Body of pancreas (tissue), 4 donors: ENCODE data around the gene SEPHS1. TPM values are rescaled to one million over a fixed set of nuclear protein-coding genes. Genes with fewer than 3 reads are reported as not detected.

Experiments
- ATAC-seq: fragments of 150-250 bp; one replicate; pipeline ENCODE4 v1.9.1; 2016
- DNase-seq, 4 donors: peaks; one replicate each; pipeline ENCODE4 v3.0.0-alpha.2; 2019
- H3K27ac ChIP-seq, 4 donors: fragments of 200-600 bp; sonication (generic); 1 replicate in 3 of 4; 2 replicates in 1 of 4; pipeline versions ENCODE4 v1.5.1 to v1.6.1; 2016 to 2019; ENCODE audit warnings: mild to moderate bottlenecking in 1 of 4, mixed read lengths in 1 of 4, moderate library complexity in 1 of 4
- H3K27me3 ChIP-seq, 2 donors: fragments of 200-600 bp; sonication (generic); one replicate each; pipeline ENCODE4 v1.6.0; 2016; ENCODE audit warnings: mild to moderate bottlenecking in 1 of 2
- H3K36me3 ChIP-seq, 2 donors: fragments of 200-600 bp; sonication (generic); replicated peaks in 1 of 2; 2 replicates each; pipeline ENCODE4 v1.5.1; 2016; ENCODE audit warnings: low read depth in 2 of 2; ENCODE audit not compliant: insufficient read depth in 1 of 2
- H3K4me1 ChIP-seq: fragments of 200-600 bp; sonication (generic); one replicate; pipeline ENCODE4 v1.6.0; 2016
- H3K4me3 ChIP-seq, 2 donors: fragments of 200-600 bp; sonication (generic); 1 replicate in 1 of 2; 2 replicates in 1 of 2; pipeline ENCODE4 v1.5.1; 2016 to 2019
- H3K9me3 ChIP-seq, 3 donors: fragments of 200-600 bp; sonication (generic); 1 replicate in 2 of 3; 2 replicates in 1 of 3; pipeline ENCODE4 v1.5.1; 2016
- CTCF ChIP-seq, 7 experiments: fragments of 450-650 bp in 4 of 7; fragments of 200-600 bp in 3 of 7; sonication (generic) in 3 of 7; IDR thresholded peaks; one replicate each; pipeline ENCODE4 v1.5.1; 2016 to 2019; ENCODE audit warnings: antibody characterized with exemption in 7 of 7
- POLR2A ChIP-seq, 3 donors: fragments of 450-650 bp; IDR thresholded peaks; one replicate each; pipeline ENCODE4 v1.6.1; 2016; ENCODE audit warnings: antibody characterized with exemption in 3 of 3, mild to moderate bottlenecking in 2 of 3
- WGBS, 2 donors: methylation state at CpG; one replicate each; pipeline ENCODE4 v1.1.5; 2017; 5-methylcytosine and 5-hydroxymethylcytosine counted together
- intact Hi-C: fragments of 100-400 bp; cut with DNase I; formaldehyde crosslinking; loops from one replicate; pipeline ENCODE4 v1.15.1; 2023
- total RNA-seq, 2 donors: library from RNA; depleted of rRNA; stranded (reverse); fragments of >200 nt; gene quantifications; one replicate each; pipeline ENCODE4 v1.1.0, GENCODE V29; 2016

Gene SEPHS1
- total RNA-seq, 2 donors from 2014 or later, result 17.6 to 21.8 TPM

- Histone ChIP-seq H3K27ac (no peak overlapping the region), H3K9me3 (no peaks in the 10 kb centered on the region), H3K36me3 (peaks cover 0 to 23% of the 10 kb centered on the region in 2 donors), H3K27me3 (no peaks in the 10 kb centered on the region), H3K4me1 (no peaks in the 10 kb centered on the region), H3K4me3 (no peak overlapping the region)
- TF ChIP-seq CTCF (IDR thresholded peaks at IDR 0.05), result no peak
- TF ChIP-seq POLR2A (IDR thresholded peaks at IDR 0.05), result no peak
- ATAC-seq (no peak), DNase-seq (no peak)
- WGBS, 2 donors, result 88 to 89% methylated on average over 5 of the region's 5 CpGs
- intact Hi-C loops, result no loop called here
Observed at GRCh38 chr10:13328126-13328525, 20.0 kb downstream of the SEPHS1 start.

- no peaks in the 10 kb centered on the region for H3K4me1 ChIP-seq
- no peak overlapping the region for H3K4me3 ChIP-seq
- no peaks in the 10 kb centered on the region for H3K9me3 ChIP-seq
- peaks cover 0 to 25% of the 10 kb centered on the region in 2 donors for H3K36me3 ChIP-seq
- no peak for DNase-seq
- no peak overlapping the region for H3K27ac ChIP-seq
- TF ChIP-seq POLR2A (IDR thresholded peaks at IDR 0.05) (no peak), CTCF (IDR thresholded peaks at IDR 0.05) (no peak)
- intact Hi-C loops, result no loop called here
- 23 to 27% methylated on average over 3 of the region's 3 CpGs for WGBS, 2 donors
- no peaks in the 10 kb centered on the region for H3K27me3 ChIP-seq
- no peak for ATAC-seq
Observed at GRCh38 chr10:13327534-13327933, 20.6 kb downstream of the SEPHS1 start.

- TF ChIP-seq POLR2A (IDR thresholded peaks at IDR 0.05) (no peak), CTCF (IDR thresholded peaks at IDR 0.05) (no peak)
- ATAC-seq (no peak), DNase-seq (no peak)
- intact Hi-C loops, result no loop called here
- no peaks in the 10 kb centered on the region for H3K9me3 ChIP-seq
- no peak overlapping the region for H3K4me3 ChIP-seq
- peaks cover 0 to 27% of the 10 kb centered on the region in 2 donors for H3K36me3 ChIP-seq
- no peaks in the 10 kb centered on the region for H3K27me3 ChIP-seq
- 96 to 97% methylated on average over 17 to 24 of the region's 24 CpGs for WGBS, 2 donors
- no peaks in the 10 kb centered on the region for H3K4me1 ChIP-seq
- H3K27ac ChIP-seq, result no peak overlapping the region
Observed at GRCh38 chr10:13322615-13323148, 25.4 kb downstream of the SEPHS1 start.

- Histone ChIP-seq H3K4me1 (no peaks in the 10 kb centered on the region), H3K27ac (no peak overlapping the region), H3K9me3 (no peaks in the 10 kb centered on the region), H3K4me3 (no peak overlapping the region), H3K36me3 (peaks cover 0 to 25% of the 10 kb centered on the region in 2 donors), H3K27me3 (no peaks in the 10 kb centered on the region)
- TF ChIP-seq CTCF (IDR thresholded peaks at IDR 0.05), result no peak
- TF ChIP-seq POLR2A (IDR thresholded peaks at IDR 0.05), result no peak
- intact Hi-C loops, result no loop called here
- no peak for ATAC-seq
- WGBS, 2 donors, result 93 to 97% methylated on average over 10 to 13 of the region's 13 CpGs
- DNase-seq, result no peak
Observed at GRCh38 chr10:13321576-13321975, 26.5 kb downstream of the SEPHS1 start.

- Histone ChIP-seq H3K27ac (no peak overlapping the region), H3K4me1 (no peaks in the 10 kb centered on the region), H3K9me3 (no peaks in the 10 kb centered on the region), H3K36me3 (peaks cover 0 to 21% of the 10 kb centered on the region in 2 donors), H3K27me3 (no peaks in the 10 kb centered on the region), H3K4me3 (no peak overlapping the region)
- intact Hi-C loops, result no loop called here
- no peak for ATAC-seq
- WGBS, 2 donors, result 83 to 88% methylated on average over 7 of the region's 7 CpGs
- DNase-seq, result no peak
- no peak for TF ChIP-seq CTCF (IDR thresholded peaks at IDR 0.05)
- TF ChIP-seq POLR2A (IDR thresholded peaks at IDR 0.05), result no peak
Observed at GRCh38 chr10:13319166-13319565, 28.9 kb downstream of the SEPHS1 start.
